ELR (cell line): ENCODE data around the gene PXN.
"Not testable (repeated sequence)": the region's sequence is repeated elsewhere in the genome, so short reads cannot be mapped to it uniquely, and the experiment has no call there.

ENCODE experiments used
- DNase-seq: peaks from one replicate; pipeline ENCODE4 v3.0.0-alpha.2; 2015; ENCODE audit warnings: low read depth

PXN gene

DNA sequence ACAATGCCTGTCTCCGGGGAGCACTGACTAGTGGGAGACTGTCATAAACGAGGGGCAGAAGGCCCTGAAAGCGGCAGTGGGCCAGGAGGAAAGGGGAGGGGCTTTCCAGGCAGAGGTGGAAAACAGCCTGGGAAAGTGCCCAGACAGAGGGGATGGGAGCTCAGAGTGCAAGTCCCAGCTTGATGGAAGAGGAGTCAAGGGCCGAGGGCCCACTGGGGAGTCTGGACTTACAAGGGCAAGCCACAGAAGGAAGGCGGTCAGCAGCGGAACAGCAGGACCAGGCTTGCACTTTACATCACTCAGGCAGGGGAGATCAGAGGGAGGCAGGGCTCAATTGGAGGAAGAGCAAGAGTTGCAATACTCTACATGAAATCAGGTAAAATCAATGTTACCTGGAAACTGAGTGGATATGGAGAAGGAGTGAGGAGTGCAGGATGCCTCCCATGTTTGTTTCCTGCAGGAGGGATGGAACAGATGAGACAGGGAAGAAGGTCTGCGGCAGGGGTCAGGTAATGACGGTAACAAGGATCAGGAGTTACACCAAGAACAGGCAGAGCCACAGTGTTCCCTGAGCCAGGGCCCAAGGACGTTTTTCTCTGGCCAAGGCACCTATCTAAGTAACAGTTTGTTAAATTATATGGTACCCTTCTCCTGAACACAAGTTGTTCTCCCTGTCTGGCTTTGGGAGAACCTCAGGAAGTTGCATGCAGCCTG, 23.8 kb downstream of the PXN start:
- DNase-seq: no peak

DNA sequence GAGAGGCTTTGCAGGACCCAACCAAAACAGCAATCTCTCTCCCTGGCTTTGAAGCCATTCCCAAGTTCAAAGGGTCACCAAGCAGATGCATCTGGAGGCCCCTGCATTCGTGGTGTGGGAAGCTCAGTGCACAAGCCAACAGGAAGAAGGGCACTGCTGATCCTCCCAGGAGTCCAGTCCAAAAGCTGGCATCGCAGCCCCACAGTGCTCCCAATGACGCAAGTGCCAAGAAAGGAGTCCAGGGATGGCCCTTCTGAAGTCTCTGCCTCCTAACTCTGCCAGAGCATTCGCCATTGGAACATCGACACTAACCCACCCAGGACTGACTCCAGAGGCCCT, 25.1 kb downstream of the PXN start:
- DNase-seq: no peak

DNA sequence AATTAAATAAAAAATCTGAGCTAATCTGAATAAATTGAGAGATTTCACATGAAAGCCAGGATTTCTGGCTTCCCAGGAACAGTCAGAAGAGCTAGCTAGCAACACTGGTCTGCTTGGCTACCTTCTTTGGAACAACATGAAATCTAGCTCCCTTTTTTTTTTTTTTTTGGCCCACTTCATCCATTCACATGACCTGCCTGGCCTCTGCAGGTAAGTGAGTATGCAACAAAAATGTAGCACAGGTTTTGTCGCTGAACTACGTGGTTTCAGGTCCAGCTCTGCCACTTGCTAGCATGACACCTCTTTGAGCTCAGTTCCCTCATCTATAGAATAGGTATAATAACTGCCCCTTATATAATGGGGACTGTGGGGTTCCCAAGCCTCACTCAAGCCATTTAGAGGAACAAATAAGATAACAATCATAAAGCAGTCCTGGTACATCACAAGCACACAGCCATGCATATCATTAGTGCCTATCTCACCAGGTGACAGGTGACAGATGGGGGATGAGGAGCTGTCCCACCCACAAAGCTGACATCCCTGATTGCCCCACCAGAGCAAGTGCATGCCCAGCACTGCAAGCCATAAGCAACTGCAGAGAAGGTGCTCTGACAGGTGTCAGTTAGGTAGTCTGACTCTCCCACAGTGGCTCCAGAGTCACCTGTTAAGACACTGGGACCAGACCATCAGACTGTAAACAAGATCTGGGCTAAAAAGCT, 25.6 kb downstream of the PXN start:
- DNase-seq: no peak

DNA sequence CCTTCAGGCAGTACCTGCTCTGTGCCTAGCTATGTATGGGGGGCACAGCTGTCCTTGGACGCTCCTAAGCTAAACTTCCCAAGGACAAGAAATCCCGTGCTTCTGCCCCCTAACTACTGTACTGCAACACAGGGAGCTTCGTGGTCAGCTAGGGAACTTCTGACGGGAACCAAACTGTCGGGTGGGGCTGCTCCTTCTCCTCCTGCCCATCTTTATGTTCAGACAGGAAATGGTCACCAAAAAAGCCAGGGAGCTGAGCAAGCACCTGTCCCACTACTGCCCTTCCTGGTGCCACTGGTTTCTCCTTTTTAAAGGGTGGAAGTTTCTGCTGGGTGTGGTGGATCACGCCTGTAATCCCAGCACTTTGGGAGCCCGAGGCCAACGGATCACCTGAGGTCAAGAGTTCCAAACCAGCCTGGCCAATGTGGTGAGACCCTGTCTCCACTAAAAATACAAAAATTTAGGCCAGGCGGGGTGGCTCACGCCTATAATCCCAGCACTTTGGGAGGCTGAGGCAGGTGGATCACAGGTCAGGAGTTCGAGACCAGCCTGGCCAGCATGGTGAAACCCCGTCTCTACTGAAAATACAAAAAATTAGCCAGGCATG, 26.6 kb downstream of the PXN start:
- peak; percentile 41 for DNase-seq

DNA sequence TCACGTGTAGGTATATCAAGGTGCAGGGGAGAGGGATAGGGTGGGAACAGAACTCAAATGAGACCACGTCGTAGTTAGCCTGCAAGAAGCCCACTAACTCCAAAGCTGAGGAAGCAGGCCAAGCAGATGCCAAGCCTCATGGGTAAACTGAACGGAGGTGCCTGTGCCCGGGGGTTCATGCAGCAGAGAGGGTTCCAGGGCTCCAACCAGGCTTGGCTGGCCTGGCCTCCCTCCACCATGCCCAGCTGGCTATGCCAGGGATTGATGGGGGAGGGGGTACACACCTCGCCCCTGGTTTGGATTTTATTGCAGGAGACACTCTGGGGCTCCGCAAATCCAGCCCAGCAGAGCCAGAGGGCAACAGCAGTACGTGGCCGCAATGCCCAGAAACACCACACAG, 27.3 kb downstream of the PXN start:
- DNase-seq: no peak

DNA sequence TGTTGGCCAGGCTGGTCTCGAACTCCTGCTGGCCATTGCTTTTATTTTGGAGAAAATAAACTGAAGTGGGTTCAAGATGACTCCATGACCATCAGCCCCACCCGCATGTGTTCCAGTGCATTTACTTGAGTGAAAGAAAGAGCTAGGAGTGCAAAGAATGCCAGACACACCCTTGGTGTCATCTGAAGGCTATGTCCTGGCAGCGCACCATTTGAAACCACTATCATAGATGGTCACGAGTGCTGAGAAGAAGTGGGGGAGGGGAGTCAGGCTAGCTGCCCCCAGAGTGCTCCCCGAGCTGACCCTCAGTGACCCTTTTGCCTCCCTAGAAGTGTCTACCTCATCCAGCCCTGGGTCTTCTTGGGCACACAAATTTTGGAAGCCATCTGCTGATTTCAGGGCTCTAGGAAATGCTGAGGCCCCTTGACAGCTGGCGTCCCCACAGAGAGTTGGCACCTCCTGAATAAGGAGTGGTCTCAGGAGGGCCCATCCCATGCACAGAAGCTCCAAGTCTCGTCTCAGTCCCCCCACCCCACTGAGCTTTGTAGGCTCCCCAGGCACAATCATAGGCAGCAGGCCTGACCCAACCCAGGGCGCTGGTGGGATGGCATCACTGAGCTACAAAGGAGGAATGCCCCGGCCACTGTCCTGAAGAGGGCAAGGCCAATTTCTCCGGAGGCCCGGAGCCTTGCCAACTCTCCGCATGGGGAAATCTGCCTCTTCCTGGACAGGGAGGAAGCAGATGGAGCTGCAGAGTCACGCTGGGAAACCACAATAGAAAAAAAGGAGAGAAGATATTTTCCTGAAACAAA, 28.0 kb downstream of the PXN start:
- DNase-seq: peak; percentile 85

DNA sequence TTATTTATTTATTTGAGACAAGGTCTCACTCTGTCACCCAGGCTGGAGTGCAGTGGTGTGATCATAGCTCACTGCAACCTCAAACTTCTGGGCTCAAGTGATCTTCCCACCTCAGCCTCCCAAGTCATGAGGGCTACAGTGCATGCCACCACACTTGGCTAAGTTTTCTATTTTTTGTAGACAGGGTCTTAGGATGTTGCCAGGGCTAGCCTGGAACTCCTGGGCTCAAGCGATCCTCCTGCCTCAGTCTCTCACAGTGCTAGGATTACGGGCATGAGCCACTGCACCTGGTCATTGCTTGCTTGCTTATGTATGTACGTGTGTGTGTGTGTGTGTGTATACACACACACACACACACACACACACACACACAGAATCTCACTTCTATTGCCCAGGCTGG, 28.7 kb downstream of the PXN start:
- not testable (repeated sequence) for DNase-seq

DNA sequence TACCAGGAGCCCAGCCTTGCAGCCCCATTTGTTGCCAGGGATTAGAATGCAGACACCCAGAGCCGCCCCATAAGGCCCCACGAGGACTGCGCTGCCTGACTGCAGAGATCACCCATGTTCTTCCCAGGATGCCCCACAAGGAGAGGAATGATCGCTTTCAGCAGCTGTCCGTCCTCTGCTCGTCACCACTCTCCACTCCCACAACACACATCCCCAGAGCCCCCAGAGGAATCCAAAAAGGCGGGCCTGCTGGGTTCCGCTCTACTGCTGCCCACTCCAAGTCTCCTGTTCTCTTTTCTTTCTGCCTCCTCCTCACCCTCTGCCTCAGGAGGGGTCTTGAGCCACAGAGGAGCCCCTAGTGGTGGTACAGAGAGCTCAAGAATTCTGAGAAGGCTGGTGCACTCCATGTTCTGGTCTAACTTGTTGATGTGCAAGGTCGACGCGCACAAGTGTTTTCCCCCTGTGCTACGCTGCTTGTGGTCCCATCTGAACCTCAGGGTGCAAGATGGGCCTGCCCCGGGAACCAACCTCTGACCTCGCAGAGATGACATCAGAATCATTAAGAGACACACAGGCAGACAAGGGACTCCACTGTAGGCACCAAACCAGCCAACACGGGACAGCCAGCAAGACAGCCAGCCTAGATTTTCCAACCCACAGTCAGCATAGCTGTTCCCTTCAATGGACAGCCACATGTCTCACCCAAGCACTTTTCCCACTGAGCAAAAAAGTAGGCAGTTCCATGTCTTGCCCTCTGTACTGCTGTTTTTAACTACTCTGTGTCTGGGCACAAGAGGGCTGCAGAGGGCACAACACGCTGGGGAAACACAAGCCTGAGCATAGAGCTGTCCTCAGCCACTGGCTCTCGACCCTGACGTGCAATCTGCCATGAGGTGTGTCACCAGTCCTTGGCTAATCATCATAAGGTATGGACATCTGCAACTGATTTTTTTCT, 29.9 kb downstream of the PXN start:
- DNase-seq: peak; percentile 51

DNA sequence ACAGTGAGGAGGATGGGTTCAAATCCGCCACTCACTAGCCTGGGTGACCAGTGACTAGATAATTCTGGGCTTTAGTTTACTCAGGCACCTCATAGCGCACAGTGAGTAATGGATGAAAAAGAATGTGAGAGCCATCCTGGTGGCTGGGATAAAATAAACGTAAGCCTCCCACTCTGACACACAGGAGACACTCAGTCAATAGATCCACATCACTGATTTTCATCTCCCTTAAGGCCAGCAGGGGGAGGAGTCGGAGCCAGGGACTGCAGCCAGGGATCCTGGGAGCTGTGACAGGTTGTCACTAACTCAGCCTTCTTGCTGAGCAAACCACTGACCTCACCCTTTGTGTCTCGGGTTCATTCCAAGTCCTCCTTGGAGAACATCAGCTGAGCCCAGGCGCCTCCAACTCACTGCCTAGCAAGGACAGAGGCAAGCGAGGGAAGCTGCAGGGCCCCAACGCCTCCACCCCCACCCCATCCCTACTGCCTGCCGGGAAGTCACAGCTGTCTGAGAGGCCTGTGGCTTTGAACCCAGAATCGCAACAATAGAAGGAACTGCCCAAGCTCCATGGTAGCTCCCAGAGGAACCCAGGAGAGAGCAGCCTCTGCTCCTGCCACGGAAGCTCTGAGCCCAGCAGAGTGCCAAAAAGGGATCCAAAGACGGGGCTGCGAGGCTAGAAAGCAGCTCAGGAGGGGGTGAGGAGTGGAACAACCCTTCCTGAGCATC, 30.7 kb downstream of the PXN start:
- peak; percentile 99 for DNase-seq

DNA sequence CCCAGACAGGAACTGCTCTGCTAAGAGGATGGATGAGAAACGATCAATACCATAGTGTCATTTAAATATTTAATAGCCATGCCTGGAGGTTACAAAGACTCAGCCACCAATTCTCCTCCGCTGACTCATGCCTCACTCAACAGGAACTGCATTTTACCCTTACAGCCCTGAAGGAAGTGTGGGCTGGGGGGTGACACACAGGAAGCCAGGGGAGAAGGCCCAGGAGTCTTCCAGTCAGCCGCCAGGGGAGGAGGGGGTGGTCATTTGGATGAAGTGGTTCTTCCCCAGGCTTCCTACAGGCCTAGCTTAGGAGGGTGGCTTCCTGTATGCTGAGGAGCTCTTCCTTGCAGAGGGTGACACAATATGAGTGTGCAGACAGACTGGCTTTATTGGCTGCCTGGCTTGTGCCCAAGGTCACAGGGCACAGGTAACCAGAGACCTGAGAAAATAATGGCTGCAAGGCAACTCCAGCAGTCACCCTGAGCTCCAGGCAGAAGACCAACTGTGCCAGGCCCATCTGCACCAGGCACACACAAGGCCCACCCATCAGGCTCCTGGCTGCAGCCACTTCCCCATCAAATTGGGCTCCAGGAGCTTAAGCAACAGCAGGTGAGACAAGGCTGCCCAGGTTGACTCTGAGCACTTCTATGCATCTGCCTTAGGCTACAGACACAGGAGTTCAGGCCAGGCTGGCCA, 34.1 kb downstream of the PXN start:
- DNase-seq: peak; percentile 100

DNA sequence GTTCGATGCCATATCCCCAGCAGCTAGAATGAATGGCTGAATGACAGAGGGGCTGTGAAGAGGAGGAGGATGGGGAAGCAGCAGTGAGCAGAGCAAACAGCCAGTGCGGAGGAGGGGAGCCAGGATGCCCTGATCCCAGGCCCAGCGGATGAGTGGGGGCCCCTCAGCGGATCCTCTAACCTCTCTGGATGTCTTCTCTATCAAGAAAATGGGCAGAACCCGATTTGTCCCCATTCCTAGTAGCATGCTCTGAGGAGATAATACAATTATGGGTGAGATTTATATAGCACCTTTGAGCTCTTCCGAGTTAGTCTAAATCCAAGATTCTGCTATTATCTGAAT, 34.6 kb downstream of the PXN start:
- DNase-seq: no peak

DNA sequence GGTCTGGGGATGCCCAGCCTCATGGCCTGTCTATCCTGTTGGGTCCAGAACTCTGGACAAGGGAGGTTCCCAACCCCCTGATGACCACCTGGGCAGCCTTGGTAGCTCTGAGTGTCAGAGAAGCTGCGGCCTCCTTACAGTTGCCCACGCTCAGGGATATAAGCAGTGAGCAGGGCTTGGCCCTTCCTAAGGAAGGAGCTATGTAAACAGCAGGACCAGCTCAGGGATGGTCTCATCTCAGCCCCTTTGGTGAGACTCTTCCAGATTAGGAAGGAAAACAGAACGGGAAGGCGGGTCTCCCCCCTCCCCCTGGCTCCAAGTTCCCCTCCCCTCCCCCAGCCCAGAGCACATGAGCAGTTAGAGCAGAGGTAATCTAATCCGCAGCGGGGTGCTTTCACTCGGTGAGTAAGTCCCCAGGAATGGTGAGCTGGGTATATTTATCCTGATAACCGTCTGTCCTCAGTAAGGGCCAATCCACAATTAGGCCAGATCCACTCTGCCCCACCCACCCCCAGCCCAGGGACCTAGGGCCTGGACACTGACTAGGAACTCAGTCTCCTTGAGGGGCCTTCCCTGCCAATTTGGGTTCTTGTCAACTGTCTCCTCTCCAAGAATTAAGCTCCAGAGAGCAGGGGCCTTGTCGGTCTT, 35.1 kb downstream of the PXN start:
- peak; percentile 99 for DNase-seq

DNA sequence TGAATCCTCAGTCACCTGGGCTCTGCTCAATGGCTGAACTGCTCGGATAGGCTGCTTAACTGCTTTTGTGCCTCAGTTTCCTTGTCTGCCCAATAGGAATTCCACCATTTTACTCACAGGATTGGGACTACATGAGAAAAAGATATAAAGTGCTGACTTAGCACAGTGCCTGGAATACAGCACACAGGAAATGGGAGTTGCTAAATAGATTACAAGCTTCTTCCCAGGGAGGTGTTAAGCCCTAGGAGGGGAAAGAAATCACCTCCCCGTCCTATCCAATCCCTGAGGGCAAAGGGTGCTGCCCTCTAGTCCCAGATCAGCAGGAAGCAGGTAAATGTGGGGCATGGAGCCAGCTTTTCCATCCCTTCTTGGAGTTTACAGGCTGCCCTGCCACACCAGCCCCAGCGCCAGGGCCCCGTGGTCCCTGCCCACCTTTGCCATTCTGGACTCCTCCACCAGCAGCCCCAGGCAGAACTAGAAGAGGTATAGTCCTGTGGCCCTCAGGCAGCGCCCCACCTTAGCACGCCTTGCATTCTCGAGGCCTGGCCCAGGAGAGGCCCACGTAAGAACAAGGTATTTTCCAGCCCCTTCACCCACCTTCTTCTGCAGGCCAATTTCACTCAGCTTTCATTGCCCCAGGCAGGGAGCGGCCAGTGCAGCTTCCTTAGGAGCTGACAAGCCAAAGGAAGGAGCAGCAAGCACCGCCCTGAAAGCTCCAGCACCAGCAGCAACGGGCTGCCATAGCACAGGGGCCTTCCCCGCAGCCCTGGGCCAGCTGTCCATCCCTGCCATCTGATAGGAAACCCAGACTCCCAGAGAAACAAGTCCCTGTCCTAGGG, 35.8 kb downstream of the PXN start:
- DNase-seq: peak; percentile 68

DNA sequence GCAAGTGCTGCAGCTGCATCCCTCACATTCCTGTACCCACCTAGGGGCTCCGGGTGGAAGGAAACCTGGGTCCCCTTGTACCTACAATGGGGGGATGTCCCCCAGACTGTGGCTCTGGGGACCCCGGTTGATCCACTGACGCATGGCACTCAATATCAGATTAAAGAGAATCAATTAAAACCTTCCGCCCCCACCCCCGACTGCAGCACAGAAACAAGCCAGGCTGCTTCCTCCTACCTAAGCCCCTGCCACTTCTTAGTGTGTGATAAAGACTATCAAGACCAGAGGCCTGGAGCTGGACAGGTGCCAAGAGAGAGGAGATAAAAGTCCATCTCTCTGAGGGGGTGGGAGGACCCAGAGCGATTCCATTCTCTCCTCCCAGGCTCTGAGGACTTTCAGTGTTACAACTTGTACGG, 36.5 kb downstream of the PXN start:
- no peak for DNase-seq

DNA sequence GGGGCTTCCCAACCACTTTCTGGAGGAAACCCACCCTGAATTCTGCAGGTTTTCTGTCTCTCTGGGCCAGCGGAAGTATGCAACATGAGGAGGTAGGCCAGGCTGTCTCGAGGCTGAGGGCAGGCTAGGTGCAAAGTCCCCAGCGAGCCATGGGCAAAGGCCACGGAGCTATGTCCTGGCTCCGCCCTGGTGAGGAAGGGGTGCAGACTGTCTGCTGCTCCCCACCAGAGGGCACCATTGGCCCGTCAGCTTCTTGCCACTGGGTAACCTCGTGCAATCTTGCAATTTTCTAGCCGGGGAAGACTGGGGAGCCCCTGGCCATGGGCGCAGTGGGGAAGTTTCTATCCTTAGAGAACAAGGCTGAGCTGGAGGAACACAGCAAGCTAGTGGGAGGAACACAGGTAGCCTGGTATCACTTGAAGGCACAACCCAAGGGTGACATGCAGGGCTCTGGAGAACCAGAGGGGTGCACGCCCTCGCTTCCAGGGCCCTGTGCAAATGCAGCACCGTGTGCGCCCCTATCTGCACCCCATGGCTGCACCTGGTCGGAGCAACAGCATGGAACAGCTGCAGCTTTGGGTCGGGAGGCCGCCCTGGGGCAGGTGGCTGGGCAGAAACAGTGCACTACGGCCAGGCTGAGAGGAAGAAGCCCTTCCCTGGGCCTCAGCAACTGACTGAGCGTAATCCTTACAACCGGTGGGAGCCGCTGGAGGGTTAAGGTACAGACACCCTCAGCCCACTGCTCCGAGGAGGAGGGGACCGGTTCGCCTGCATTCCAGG, 37.0 kb downstream of the PXN start:
- peak; percentile 87 for DNase-seq

DNA sequence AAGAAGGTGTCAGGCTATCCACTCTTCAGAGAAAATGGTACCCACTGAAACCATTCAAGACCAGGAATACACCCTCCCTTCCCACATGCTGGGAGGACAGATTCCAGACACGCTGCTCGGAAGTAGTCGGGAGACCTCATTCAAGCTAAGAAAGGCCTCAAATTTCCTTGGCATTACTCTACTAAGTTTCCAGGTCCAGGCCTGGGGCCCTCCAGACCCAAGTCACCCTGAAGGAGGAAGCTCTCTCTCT, 37.6 kb downstream of the PXN start:
- DNase-seq: no peak

DNA sequence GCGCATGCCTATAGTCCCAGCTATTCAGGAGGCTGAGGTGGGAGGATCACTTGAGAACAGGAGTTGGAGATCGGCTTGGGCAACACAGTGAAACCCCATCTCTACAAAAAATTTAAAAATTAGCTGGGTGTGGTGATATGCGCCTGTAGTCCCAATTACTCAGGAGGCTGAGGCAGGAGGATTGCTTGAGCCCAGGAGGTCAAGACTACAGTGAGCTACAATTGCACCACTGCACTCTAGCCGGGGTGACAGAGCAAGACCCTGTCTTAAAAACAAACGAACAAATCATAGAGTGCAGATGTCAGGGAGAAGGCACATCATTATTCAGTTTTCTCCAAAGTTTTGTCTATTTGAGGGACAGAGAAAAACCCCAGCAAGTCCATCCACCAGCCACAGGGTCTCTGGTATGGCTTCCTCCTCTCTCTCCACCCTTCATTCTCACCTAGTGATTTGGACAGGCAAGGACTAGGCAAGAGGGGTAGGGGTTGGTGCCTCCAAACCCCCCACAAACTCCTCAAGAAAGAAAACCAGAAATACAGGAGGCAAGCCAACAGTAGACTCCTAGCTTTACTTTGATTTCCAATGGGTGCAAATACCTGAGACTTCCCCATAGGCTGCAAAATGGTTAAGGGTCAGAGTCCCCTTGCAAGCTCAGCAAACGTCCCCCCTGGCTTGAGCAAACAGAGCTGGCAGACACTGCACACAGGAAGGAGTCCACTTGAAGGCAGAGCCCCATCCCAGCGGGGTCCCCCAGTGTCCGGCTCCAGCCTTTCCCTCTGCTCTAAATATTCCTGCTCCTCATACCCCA, 38.1 kb downstream of the PXN start:
- no peak for DNase-seq
